CD4-positive, alpha-beta T cell treated with Interleukin-1 beta for 1 hour (primary cell): ENCODE data around the gene NT5DC2.

Experiments used
- DNase-seq, 2 donors: peaks; one replicate each; pipeline ENCODE4 v3.0.0-alpha.2; 2020 to 2022

Gene NT5DC2

DNA sequence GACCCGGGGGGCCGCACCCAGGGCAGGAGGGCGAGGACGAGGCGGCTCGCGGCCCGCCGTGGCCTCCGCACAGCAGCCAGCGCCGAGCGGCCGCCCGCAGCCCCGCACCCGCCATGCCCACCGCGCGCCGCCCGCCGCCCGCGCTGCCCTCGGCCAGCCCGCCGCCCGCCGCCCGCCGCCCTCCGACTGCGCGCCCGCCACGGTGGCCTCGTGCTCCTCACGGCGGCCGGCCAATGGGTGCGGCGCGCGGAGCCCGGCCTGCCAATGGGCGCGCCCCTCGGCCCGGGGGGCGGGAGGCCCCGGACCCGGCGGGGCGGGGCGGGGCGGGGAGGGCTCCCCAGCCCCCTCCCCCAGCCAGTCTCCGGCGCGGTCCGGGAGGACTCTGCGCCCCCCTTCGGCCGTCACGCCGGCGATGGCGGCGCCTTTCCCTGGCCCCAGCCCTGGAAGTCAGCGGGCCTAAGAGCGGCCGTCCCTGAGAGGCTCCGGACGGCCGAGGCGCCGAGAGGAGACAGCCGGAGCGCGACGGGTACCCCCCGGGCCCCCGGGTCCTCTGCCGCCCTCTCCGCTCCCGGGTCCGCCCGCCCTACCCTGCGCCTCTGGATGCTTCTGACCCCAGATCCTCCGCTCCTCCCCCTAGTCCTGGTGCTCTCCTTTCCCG lies at the start of gene NT5DC2:
TSS of gene NT5DC2 (minus strand) at position 235 of the 658 bp plus-strand sequence. CDS start at position 115, 120 bp downstream.
- peak; percentile 71 to 76 for DNase-seq

DNA sequence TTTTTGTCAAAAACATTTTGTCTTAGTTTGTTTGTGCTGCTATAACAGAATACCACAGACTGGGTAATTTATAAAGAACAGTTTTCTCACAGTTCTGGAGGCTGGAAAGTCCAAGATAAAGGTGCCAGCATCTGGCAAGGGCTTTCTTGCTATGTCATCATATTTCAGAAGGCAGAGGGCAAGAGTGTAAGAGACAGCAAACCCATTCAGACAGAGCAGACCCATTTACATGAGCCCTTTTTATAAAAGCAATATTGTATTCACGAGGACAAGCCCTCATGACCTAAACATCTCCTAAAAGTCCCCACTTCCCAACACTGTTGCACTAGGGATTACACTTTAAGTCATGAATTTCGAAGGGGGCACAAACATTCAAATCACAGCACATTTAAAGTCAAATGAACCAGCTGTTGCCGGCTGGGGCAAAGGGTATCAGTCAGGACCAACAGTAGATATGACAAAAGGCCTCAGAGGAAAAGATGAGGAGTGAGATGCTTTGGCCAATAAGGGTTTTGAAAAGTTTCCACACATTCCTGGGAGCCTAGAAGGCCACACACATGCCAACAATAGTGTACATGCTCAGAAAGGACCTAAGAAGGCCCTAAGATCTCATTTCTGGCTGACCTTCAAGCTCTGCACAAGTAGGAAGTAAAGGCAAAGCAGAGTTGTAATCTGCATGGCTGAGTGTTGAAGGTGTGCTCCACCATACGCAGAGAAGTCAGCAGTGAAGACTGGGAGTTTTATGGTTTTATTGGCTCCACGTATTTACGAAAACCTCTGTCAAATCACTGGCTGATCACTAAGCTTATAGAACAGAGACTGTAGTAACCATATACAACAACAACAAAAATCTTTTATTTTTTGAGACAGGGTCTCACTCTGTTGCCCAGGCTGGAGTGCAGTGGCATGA lies 40.7 kb upstream of the NT5DC2 start:
- no peak for DNase-seq

DNA sequence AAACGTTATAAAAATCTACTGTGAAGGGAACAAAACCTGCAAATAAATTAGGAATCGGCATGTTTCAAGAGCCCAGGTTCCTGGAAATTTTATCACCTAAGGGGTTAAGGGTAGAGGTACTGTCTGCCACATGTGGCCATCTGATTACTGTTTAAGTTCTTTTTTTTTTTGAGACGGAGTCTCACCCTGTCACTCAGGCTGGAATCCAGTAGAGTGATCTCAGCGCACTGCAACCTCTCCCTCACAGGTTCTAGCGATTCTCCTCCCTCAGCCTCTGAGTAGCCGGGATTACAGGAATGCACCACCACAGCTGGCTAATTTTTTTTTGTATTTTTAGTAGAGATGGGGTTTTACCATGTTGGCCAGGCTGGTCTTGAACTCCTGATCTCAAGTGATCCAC lies 38.6 kb upstream of the NT5DC2 start:
- no peak for DNase-seq

DNA sequence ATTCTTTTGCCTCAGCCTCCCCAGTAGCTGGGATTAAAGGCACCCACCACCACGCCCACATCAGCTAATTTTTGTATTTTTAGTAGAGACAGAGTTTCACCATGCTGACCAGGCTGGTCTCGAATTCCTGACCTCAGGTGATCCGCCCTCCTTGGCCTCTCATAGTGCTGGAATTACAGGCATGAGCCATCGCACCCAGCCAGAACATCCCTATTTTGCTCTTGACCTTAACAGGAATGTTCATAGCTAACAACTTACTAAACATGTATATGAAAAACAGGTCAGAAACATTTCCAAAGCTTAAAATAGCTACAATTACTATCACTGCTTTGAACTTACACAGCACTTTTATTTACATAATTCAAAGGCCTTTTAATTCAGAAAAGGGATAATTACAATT lies 36.4 kb upstream of the NT5DC2 start:
- no peak for DNase-seq

DNA sequence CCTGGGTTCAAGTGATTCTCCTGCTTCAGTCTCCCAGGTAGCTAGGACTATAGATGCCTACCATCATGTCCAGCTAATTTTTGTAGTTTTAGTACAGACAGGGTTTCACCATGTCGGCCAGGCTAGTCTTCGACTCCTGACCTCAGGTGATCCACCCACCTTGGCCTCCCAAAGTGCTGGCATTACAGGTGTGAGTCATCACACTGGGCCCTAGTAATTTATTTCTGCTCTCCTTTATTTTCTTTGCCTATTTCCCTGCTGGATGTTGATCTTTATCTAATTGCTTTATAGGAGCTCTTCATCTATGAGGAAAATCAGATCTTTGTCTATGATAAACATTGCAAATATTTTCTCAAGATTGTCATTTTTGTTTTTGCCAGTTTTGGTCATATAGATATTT lies 34.4 kb upstream of the NT5DC2 start:
- DNase-seq = no peak

DNA sequence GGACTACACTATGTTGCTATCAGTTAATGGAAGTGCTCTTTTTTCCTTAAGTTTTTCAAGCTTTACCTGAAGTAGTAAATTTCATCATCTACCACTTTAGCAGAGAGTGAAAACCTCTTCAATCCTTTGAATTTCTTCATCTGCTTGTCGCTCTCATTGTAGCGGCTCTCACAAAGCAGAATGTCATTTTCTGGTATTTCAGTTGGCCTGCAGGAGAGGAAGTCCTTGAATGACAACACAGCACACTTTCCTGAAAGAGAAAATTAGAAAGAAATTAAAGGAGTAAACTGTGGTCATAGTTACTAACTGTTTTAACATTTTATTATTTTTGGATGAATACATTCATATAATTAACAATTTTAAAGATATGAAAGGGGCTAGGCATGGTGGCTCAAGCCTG lies 30.3 kb upstream of the NT5DC2 start:
- DNase-seq = no peak

DNA sequence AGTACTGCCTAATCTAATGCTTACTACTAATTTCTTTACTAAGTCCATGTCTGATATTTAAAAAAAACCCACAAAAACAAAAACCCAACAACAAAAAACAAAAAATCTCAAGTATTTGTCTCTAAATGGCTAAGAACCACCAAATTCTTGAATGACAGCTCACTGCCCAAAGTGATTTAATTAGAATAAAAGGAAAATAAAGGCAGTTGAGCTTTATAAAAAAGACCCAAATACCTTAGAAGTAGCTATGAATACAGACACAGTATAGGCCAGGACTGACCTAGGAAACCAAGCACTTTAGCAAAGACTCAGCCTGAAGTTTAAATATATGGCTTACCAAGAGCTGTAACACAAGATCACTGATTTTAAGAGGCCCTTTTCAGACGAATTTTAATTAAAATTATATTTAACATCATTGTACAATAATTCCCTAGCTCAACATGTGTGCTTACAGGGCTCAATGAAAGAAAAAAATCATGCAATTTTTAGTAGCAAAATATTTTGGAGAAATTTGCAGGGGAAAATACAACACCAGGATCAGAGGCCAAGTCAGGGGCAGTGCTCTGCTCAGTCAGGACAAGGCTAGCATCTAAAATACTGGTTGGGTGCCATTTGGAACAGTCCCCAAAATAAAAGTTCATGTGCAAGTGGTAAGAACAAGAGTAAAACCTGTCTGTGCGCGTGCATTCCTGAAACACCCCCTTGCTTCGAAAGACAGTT lies 27.5 kb upstream of the NT5DC2 start:
- no peak for DNase-seq

DNA sequence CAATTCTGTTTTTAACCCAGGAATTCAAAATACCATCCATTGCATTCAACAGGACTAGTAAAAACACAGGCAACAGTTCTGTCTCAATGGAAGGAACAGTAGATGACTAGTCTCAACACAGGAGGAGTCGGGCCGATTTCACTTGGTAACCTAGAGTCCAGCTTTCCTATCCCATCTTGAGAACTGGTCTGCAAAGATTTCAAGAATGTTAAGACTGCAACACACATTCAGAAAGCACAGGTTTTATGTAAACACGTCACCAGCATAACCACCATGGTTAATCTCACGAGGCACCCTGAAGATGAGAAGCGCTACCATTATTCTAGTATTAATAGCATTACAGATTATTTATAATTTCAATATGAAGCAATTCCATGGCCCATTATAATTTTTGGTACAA lies 24.8 kb upstream of the NT5DC2 start:
- DNase-seq = no peak

DNA sequence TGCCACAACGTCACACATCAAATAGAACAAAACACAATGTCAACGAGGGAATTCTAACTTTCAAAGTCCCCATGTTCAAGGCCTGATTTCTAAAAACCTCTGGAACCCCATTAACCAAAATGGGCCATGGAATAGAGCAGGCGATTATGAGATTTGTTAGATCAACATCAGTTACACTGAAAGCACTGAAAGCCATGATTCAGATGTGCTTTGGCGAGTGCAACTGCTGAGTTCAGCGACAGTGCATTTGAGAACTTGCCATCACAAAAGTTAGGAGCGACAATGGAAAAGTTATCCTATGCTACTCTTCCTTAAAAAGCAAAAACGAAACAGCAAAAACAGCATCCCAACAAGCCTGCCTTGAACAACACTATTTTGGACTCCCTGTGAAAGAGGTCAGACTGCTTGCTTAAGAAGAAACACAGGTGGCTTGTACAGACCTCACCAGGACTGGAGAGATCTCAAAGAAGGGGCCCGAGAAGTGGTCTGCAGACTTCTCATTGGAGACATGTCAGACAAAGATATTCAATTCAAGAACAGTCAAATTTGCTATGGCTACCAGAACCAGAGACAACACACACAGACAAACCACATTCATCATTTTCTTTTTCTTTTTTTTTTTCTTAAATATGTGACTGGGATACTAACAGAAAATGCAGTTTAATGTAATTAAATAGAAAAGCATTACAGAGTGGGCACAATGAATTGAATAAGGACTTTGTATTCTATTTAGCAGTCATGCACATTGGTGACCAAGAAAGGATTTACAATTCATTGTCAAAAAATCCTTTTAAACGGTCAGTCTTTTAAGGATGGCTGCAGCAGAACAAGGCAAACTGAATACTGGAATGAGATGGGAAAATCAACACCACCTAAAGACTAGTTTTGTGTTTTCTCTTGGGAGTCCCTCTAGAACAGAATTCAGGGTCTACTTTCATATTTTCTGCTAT lies 23.6 kb upstream of the NT5DC2 start:
- no peak for DNase-seq

DNA sequence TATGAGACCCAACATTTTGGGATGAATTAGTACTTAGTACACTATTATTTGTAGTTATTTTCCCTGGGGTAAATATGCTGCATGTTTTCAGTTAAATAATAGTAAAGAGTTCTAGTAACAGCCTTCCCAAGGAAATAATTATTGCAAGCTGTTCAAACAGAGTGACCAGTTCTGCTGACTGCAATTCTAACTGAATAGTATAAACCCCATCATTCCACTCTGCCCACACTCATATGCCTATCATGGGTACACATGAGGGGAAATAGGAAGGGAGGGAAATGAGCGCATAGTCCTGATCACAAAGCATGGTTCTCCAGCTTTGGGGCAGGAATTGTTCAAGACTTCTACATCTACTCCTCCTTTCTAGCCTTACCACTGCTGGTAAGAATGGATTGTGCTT lies 21.4 kb upstream of the NT5DC2 start:
- no peak for DNase-seq

DNA sequence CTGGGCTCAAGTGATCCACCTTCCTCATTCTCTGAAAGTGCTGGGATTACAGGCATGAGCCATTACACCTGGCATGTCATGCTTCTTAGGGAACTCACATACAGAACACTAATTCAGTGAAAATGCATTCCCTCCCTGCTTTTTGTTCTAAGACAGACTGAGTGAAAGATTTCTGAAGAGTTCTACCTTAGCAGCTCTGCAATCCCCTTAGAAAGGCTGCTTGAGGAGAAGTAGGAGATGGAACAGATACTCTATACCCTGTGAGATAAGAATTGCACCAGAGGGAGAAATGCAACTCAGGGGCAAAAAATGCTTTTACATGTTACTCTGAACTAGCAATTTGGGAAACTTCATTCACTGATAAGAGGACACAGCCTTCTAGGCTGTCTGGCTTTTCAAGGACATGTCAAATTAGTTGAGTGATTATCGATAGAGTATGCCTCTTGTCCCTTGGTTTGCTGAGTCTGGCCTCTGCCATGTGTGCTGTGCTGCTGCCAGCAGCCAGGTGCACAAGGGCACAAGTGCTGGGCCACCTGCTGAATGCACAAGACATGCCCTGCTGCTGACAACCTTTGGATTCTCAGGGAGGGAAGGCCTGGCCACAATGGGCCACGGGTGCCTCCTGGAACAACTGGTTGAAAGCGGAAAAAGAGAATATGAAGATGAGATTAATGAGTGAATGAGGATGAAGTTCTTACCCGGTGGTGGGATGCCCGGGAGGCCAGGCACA lies 20.5 kb upstream of the NT5DC2 start:
- no peak for DNase-seq

DNA sequence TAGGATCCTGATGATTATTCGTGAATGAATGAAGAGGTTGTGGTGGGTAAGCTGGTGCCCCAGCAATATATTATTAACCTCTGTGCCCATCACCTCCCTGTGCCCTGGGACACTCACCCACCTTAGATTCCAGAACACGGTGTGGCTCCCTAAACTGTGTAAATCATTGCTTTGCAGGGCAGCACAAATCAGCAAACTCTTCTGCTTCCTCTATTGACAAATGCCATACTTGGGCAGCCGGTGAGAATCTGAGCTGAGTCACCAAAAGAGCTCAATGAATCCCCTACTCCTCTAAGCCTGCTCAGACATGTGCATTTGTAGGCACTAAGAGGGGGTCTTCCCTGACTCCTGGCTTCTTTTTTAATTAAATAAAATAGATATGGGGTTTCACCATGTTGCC lies 18.4 kb upstream of the NT5DC2 start:
- no peak for DNase-seq

DNA sequence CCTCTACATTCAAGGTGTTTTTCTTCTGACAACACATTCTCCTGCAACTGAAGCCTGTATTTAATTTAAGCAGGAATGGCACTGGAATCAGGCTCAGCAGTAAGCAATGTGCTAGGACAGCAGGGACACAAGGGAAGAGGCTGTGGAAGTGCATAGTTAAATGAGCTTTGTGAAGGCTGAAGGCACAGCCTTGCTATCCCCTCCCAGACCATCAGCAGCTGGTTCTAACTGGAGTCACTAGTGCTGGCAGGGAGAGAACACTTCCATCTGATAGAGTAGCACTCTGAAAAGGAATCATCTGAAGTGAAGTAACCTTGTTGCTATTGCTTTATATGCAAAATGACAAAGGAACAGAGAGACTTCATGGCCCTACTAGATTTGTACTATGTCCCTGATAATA lies 17.5 kb upstream of the NT5DC2 start:
- DNase-seq = no peak

DNA sequence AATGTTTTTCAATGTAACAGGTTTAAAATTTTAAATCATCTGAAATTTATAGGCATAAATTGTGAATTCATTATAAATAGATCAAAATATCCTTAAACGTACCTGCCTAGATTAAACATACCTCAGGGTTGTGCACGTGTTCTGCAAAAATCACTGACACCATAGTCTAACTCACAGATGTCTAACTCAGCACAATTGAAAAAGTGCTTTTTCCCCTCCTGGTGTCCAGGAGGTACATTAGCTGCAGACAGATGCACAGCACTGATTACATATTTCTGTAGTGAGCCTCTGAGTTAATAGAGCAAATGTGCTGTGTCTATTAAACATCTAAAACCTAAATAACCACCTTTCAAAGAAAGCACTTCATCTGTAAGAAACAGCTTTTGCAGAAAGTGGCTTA lies 13.5 kb upstream of the NT5DC2 start:
- DNase-seq = no peak

DNA sequence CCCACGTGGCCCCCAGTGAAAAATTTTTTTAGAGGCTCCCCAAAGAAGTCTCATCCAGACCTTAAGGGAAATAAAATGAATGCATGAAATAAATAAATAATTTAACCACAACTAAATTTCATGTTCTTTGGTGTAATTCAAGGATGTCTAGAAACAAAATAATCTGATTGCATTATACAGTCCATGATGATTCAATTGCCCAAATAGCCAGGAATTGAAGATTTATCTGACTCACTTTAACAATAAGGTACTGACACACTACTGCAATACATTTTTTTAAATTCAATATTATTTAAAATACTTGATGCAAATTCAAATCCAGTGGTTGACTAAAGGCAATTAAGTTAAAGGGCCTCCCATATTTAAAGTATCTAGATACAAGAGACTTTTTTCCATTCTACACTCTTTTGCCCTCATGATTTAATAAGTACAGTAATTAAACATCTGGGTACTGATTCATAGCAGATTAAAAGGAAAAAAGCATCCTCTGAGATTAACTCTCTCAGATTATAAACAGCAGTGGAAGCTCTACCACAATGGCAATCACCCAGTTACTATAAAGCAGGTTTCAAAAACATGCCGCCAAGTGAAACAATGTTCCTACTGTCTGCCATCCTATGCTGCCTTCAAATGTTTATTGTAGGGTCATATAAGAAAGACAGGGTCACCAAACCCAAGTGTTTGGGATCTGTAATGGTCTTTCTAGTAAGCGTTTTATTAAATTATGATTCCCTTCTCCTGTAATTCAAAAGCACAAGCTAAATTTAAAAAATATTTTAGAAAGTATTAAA lies 12.6 kb upstream of the NT5DC2 start:
- DNase-seq = no peak

DNA sequence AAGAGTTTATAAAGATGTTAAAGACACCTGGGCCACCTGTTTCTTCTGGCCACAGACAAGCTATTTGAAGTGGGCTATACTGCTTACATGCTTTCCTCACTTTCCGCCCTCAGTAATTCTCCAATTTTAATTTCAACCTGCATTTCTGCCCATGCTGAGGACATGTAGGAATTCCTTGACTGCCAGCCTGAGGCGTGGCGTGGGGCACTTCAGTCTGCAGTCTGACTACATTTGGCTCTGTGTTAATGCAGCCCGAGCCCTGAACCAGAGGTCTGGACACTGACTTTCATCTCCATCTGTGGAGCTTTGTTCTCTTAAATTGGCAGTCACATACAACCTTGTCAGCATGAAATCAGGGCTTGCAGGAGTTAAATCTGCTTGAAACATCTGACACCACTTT lies 11.3 kb upstream of the NT5DC2 start:
- DNase-seq = no peak

DNA sequence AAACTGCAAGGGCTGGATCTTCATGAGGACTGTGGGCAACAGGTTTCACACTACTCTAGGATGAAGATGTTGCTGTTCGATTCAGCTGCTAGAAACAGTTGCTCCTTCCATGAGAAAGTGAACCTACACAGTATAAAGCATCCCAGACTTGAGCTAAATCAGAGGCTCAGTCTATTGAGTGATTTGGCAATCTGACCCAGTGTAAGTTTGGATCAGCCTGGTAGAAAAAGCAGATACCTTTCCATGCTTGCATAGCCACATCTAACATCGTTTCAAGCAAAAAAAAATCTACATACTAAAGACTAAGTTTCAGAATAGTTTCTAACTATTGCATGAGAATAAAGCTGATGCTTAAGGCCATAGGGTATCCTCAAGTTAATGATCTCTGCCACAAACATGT lies 7.4 kb upstream of the NT5DC2 start:
- no peak for DNase-seq

DNA sequence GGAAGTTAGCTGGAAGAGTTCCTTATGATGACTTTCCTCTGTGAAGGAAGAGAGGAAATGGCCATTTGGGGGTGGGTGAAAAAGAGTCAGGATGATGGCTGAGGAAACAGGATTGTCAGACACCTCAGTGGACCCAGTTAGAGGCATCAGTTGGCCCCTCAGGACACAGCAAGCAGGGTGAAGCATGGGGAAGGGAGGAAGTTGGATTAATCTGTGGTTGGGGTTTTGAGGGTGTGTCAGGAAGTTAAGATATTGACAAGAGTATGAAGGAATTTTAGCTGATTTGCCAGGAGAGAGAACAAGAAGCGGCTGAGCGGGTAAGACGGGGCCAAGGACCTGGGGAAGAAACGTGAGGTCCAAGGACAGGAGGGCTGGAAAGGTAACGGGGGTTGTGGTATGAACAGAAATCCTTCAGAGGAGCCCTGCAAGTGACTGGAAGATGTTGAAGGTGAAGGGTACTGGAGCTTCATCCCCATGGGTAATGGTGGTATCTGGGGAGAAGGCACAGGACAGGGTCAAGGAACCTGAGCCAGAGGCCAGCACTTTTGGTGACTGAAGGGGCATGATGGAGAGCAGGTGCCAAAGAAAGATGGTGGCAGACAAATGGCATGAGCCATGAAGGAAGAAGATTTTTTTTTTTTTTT lies 5.5 kb upstream of the NT5DC2 start:
- DNase-seq = no peak

DNA sequence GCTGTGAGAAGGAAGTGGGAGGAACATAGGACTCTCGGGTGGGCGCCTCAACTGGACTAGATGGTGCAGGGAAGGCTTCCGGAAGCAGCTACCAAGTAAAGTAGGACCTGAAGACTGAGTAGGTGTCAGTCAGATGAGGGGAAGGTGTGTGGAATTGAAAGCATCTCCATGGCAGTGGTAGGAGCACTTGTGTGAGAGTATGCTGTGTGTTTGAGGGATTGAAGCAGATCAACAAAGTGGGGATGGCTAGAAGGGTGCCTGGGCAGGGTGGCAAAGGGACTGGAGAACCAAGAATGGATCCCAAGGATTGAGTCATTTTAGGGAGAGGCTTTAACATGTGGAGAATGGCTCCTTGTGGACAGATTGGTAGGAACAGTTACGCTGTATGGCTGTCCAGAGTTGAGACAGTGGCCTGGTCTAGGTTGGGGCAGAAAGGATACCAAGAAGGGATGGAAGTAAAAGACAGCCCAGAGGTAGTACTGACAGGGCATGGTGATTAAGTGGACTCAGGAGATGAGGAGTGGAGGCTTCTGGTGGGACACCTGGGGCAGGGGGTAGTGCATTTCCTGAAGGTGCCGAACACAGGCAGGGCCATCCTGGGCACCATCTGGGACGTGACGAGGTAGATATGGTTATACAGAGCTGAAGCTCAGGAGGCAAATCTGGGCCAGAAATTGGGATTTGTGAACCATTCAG lies 4.2 kb upstream of the NT5DC2 start:
- DNase-seq = no peak

DNA sequence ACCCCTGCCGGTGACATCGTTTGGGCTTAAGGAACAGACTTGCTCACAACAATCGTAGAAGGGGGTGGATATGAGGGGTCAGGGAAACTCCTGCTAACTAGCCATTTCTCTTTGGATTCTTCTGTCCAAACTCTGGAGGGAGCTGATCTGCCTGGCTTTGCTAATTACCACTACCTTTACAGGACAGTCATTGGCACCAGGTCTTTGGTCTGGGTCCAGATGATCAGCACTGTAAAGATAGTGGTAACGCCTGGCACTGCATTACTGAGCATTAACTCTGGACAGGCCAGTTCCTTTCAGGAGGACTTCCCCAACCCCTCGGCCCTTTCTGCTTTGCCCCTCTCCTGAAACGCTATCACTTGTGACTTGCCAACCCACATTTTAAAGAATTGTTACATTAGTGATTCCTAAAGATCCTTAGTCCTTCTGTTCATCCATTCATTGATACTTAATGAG lies 3.5 kb upstream of the NT5DC2 start:
- DNase-seq = no peak
